ENCODE data around the gene FNDC10.
"Not testable (repeated sequence)": the region's sequence is repeated elsewhere in the genome, so short reads cannot be mapped to it uniquely, and the experiment has no call there.

FNDC10 gene

GRCh38 chr1:1599030-1599934, 653 bp downstream of the FNDC10 start:
- in situ Hi-C loops (cut with MboI; ENCODE audit: low sequenced_read_pairs) = no loop called here

- in situ Hi-C loops (cut with MboI; ENCODE audit: low sequenced_read_pairs) = no loop called here
These were observed 1.3 kb downstream of the FNDC10 start for GRCh38 chr1:1598720-1599029.

GRCh38 chr1:1598051-1598719, 1.8 kb downstream of the FNDC10 start:
- in situ Hi-C loops (cut with MboI; ENCODE audit: low sequenced_read_pairs) = no loop called here

- in situ Hi-C loops (cut with MboI; ENCODE audit: low sequenced_read_pairs) = no loop called here
These were observed 2.5 kb downstream of the FNDC10 start for GRCh38 chr1:1597275-1597930.

GRCh38 chr1:1596493-1597274, 3.3 kb downstream of the FNDC10 start:
- in situ Hi-C loops (cut with MboI; ENCODE audit: low sequenced_read_pairs) = no loop called here

- in situ Hi-C loops (cut with MboI; ENCODE audit: low sequenced_read_pairs) = not testable (repeated sequence)
These were observed 4.6 kb downstream of the FNDC10 start for GRCh38 chr1:1595341-1595740.

GRCh38 chr1:1594602-1595260, 5.2 kb downstream of the FNDC10 start:
- in situ Hi-C loops (cut with MboI; ENCODE audit: low sequenced_read_pairs) = no loop called here

- in situ Hi-C loops (cut with MboI; ENCODE audit: low sequenced_read_pairs) = no loop called here
These were observed 5.9 kb downstream of the FNDC10 start for GRCh38 chr1:1593834-1594601.

GRCh38 chr1:1591452-1591851, 8.5 kb downstream of the FNDC10 start:
- in situ Hi-C loops (cut with MboI; ENCODE audit: low sequenced_read_pairs) = no loop called here

- in situ Hi-C loops (cut with MboI; ENCODE audit: low sequenced_read_pairs) = no loop called here
These were observed 16.5 kb downstream of the FNDC10 start for GRCh38 chr1:1583347-1584010.

GRCh38 chr1:1582585-1583346, 17.2 kb downstream of the FNDC10 start:
- in situ Hi-C loops (cut with MboI; ENCODE audit: low sequenced_read_pairs) = no loop called here

- in situ Hi-C loops (cut with MboI; ENCODE audit: low sequenced_read_pairs) = no loop called here
These were observed 21.5 kb downstream of the FNDC10 start for GRCh38 chr1:1578371-1578940.

- in situ Hi-C loops (cut with MboI; ENCODE audit: low sequenced_read_pairs) = no loop called here
These were observed 22.4 kb downstream of the FNDC10 start for GRCh38 chr1:1577367-1578011.

- in situ Hi-C loops (cut with MboI; ENCODE audit: low sequenced_read_pairs) = no loop called here
These were observed 25.0 kb downstream of the FNDC10 start, which contains the start of gene SSU72 for GRCh38 chr1:1574721-1575537. TSS of gene SSU72 (minus strand) at chr1:1574863. CDS start at chr1:1574557, 306 bp downstream.

- in situ Hi-C loops (cut with MboI; ENCODE audit: low sequenced_read_pairs) = no loop called here
These were observed 25.9 kb downstream of the FNDC10 start for GRCh38 chr1:1573843-1574720.

- in situ Hi-C loops (cut with MboI; ENCODE audit: low sequenced_read_pairs) = no loop called here
These were observed 30.6 kb downstream of the FNDC10 start for GRCh38 chr1:1569341-1569740.
